GM23338 (cell line): Measurements from ENCODE around the gene ATP8A2.

ENCODE experiments used
- CTCF ChIP-seq, 2 experiments: fragments of 200-600 bp in 1 of 2; sonication (generic) in 1 of 2; conservative IDR thresholded peaks; 2 replicates each; pipeline versions ENCODE4 v1.5.1 to v1.6.1; 2016 to 2017; ENCODE audit warnings: antibody characterized with exemption in 2 of 2, low read depth in 2 of 2, mild to moderate bottlenecking in 2 of 2, moderate library complexity in 1 of 2
- EZH2 ChIP-seq: fragments of 200-600 bp; sonication (generic); IDR thresholded peaks from one replicate; pipeline ENCODE4 v1.8.0; 2017; ENCODE audit warnings: antibody characterized with exemption, mild to moderate bottlenecking, low read depth; ENCODE audit not compliant: unreplicated experiment
- EZH2phosphoT487 ChIP-seq: fragments of 200-600 bp; sonication (generic); IDR thresholded peaks from one replicate; pipeline ENCODE4 v1.8.1; 2018; ENCODE audit warnings: antibody characterized with exemption; ENCODE audit not compliant: unreplicated experiment
- JUNB ChIP-seq: IDR thresholded peaks from one replicate; pipeline ENCODE4 v1.6.1; 2016; ENCODE audit warnings: antibody characterized with exemption; ENCODE audit not compliant: unreplicated experiment
- POLR2AphosphoS5 ChIP-seq: IDR thresholded peaks from 2 replicates; pipeline ENCODE4 v1.6.1; 2016; ENCODE audit warnings: antibody characterized with exemption, low read depth
- ZNF331 ChIP-seq: fragments of 250-450 bp; sonication (Bioruptor Pico); IDR thresholded peaks from 2 replicates; pipeline ENCODE4 v1.5.0; 2020; ENCODE audit warnings: low read depth, mild to moderate bottlenecking, moderate library complexity

- no peak for TF ChIP-seq CTCF (conservative IDR thresholded peaks at IDR 0.05; ENCODE audit: low read depth in 2 of 2)
- no peak for TF ChIP-seq JUNB
- TF ChIP-seq ZNF331 = no peak
- TF ChIP-seq EZH2phosphoT487 = no peak
- no peak for TF ChIP-seq POLR2AphosphoS5
- no peak for TF ChIP-seq EZH2
These were observed 6.8 kb downstream of the ATP8A2 start for GRCh38 chr13:25378528-25378927.
